ENCODE results near the gene NFKBIL1. TPM values are rescaled to one million over a fixed set of nuclear protein-coding genes. Genes with fewer than 3 reads are reported as not detected.

Gene NFKBIL1
- total and polyA plus RNA-seq, 2 of the 4 experiments (the other 2 are of a cell fraction): 7.8 to 10.8 TPM

GRCh38 chr6:31533455-31533841 is 14.0 kb upstream of the NFKBIL1 start:
- H3K79me1 ChIP-seq (ENCODE audit: low read depth in 1 of 2, low read length in 2 of 2): peaks cover 39 to 71% of the 10 kb centered on the region in 2 experiments
- H3K18ac ChIP-seq (ENCODE audit: low read depth, low read length): no peak overlapping the region
- no peak overlapping the region for H2BK15ac ChIP-seq (ENCODE audit: low read depth, low read length)
- ChIA-PET POLR2A (ENCODE audit: unreplicated experiment) (no interaction called here), CTCF (no interaction called here)
- H3K4me3 ChIP-seq (ENCODE audit: insufficient read depth, low read depth, low read length): no peak overlapping the region
- no peak overlapping the region for H3K4me2 ChIP-seq (ENCODE audit: low read depth, low read length)
- no peaks in the 10 kb centered on the region for H3K4me1 ChIP-seq (ENCODE audit: control insufficient read depth, insufficient read depth, low read length)
- no peaks in the 10 kb centered on the region for H3K27me3 ChIP-seq (ENCODE audit: control insufficient read depth, insufficient read depth, low read length)
- no peak overlapping the region for H3K23ac ChIP-seq (ENCODE audit: low read depth, low read length)
- no peak overlapping the region for H2BK120ac ChIP-seq (ENCODE audit: low read depth, low read length)
- H2AFZ ChIP-seq (replicated peaks; ENCODE audit: low read length, poor library complexity): no peak overlapping the region
- TSS peak; percentile 45 for BruUV-seq (replicated peaks)
- no peak overlapping the region for H2BK5ac ChIP-seq (ENCODE audit: low read depth, low read length, poor library complexity, severe bottlenecking)
- WGBS, 2 experiments (ENCODE audit: extremely low coverage in 2 of 2, insufficient read length in 1 of 2): no CpG with 5 or more reads among the region's 1 CpG
- no peak overlapping the region for H2AK5ac ChIP-seq (ENCODE audit: low read depth, low read length)
- H4K20me1 ChIP-seq (ENCODE audit: insufficient read depth, low read length): peaks cover 88% of the 10 kb centered on the region
- intact Hi-C loops (cut with micrococcal nuclease) (no loop called here), in situ Hi-C loops (cut with MboI; ENCODE audit: low sequenced_read_pairs) (no loop called here), dilution Hi-C loops (cut with HindIII; ENCODE audit: low sequenced_read_pairs, unreplicated experiment) (no loop called here)
- H4K91ac ChIP-seq (ENCODE audit: insufficient read depth, low read depth, low read length): no peak overlapping the region
- H4K5ac ChIP-seq (ENCODE audit: low read depth, low read length): no peak overlapping the region
- TF ChIP-seq RFX5 (IDR thresholded peaks at IDR 0.05; ENCODE audit: low read depth, low read length): no peak
- no peak for TF ChIP-seq MAZ (IDR thresholded peaks at IDR 0.05; ENCODE audit: borderline replicate concordance, low read depth, low read length)
- no peak for TF ChIP-seq RCOR1 (IDR thresholded peaks at IDR 0.05; ENCODE audit: insufficient replicate concordance, low read length)
- TF ChIP-seq CHD1 (IDR thresholded peaks at IDR 0.05; ENCODE audit: low read depth, low read length): no peak
- no peak for TF ChIP-seq CTCF (conservative IDR thresholded peaks at IDR 0.05; ENCODE audit: low read depth, low read length)
- no peak for TF ChIP-seq MAFK (IDR thresholded peaks at IDR 0.05; ENCODE audit: low read depth, low read length)
- TF ChIP-seq CEBPB (IDR thresholded peaks at IDR 0.05; ENCODE audit: low read depth, low read length): no peak
- TF ChIP-seq ELK1 (IDR thresholded peaks at IDR 0.05; ENCODE audit: borderline replicate concordance, low read depth, low read length): no peak
- no peak for TF ChIP-seq FOS (IDR thresholded peaks at IDR 0.05; ENCODE audit: low read depth, low read length)
- TF ChIP-seq RAD21 (IDR thresholded peaks at IDR 0.05; ENCODE audit: low read length): no peak
- TF ChIP-seq BHLHE40 (IDR thresholded peaks at IDR 0.05; ENCODE audit: low read depth, low read length): no peak
- TF ChIP-seq MXI1 (IDR thresholded peaks at IDR 0.05; ENCODE audit: borderline replicate concordance, low read depth, low read length): no peak
- TF ChIP-seq POLR2A (IDR thresholded peaks at IDR 0.05; ENCODE audit: low read depth, low read length): no peak
- no peak for TF ChIP-seq USF2 (IDR thresholded peaks at IDR 0.05; ENCODE audit: low read depth, low read length)
- H3K9me3 ChIP-seq (ENCODE audit: control insufficient read depth, insufficient read depth, low read length): no peaks in the 10 kb centered on the region
- 0 out of 2 replicates have a peak, but pooled peaks cover 5% of the 10 kb centered on the region for H3K9me1 ChIP-seq (ENCODE audit: insufficient read depth, low read length)
- ATAC-seq (ENCODE audit: low read depth) (no peak), DNase-seq (no peak)
- H2AK9ac ChIP-seq (replicated peaks; ENCODE audit: low read depth, low read length, poor library complexity): no peak overlapping the region
- no peak overlapping the region for H3K9ac ChIP-seq (ENCODE audit: low read depth, low read length)
- H3K27ac ChIP-seq (ENCODE audit: insufficient read depth, low read length): no peak overlapping the region
- H2BK20ac ChIP-seq (ENCODE audit: low read depth, low read length): no peak overlapping the region
- H4K8ac ChIP-seq (ENCODE audit: low read depth in 2 of 2, low read length in 2 of 2): no peak overlapping the region
- H3K36me3 ChIP-seq (ENCODE audit: control insufficient read depth, insufficient read depth, low read length): peaks cover 76% of the 10 kb centered on the region
- H3K14ac ChIP-seq (replicated peaks; ENCODE audit: low read depth, low read length): no peak overlapping the region
- no peak overlapping the region for H3K56ac ChIP-seq (ENCODE audit: extremely low read depth, insufficient read depth, low read length)
- no peak overlapping the region for H3K4ac ChIP-seq (ENCODE audit: low read depth, low read length)

Measured in IMR-90 (cell line).